HG03469 (cell line): Measurements from ENCODE around the gene CFAP161.

ENCODE experiments used
- ATAC-seq: cut with Tn5 transposase; IDR thresholded peaks from one replicate; pipeline ENCODE4 v1.9.1; 2021; ENCODE audit warnings: mild to moderate bottlenecking, moderate library complexity, moderate number of reproducible peaks; ENCODE audit not compliant: unreplicated experiment

Gene CFAP161

GRCh38 chr15:81182031-81182755, 48.1 kb downstream of the CFAP161 start:
- ATAC-seq: no peak

- no peak for ATAC-seq
Observed at GRCh38 chr15:81182756-81183438, 48.8 kb downstream of the CFAP161 start.

- ATAC-seq: no peak
Observed at GRCh38 chr15:81183439-81183775, 49.3 kb downstream of the CFAP161 start.

- ATAC-seq: no peak
Observed at GRCh38 chr15:81184188-81184587, 50.1 kb downstream of the CFAP161 start.

GRCh38 chr15:81185631-81186295, 51.7 kb downstream of the CFAP161 start:
- no peak for ATAC-seq

- ATAC-seq: no peak
Observed at GRCh38 chr15:81188354-81188753, 54.3 kb downstream of the CFAP161 start.

- ATAC-seq: no peak
Observed at GRCh38 chr15:81189583-81190283, 55.7 kb downstream of the CFAP161 start.

GRCh38 chr15:81190922-81191507, 56.9 kb downstream of the CFAP161 start:
- ATAC-seq: no peak

GRCh38 chr15:81191701-81192100, 57.6 kb downstream of the CFAP161 start:
- no peak for ATAC-seq

GRCh38 chr15:81194723-81195122, 60.7 kb downstream of the CFAP161 start:
- no peak for ATAC-seq

GRCh38 chr15:81195339-81195864, 61.3 kb downstream of the CFAP161 start:
- ATAC-seq: no peak

- no peak for ATAC-seq
Observed at GRCh38 chr15:81196576-81197254, 62.6 kb downstream of the CFAP161 start, which contains the start of gene IL16. Gene IL16 (plus strand): TSS chr15:81196879. CDS start chr15:81225400, 28,521 bp downstream.

- no peak for ATAC-seq
Observed at GRCh38 chr15:81197255-81197630, 63.2 kb downstream of the CFAP161 start.

GRCh38 chr15:81197688-81198281, 63.7 kb downstream of the CFAP161 start:
- no peak for ATAC-seq
